HG03108 (cell line): ENCODE data around the gene CYCS.
"Not testable (repeated sequence)": the region's sequence is repeated elsewhere in the genome, so short reads cannot be mapped to it uniquely, and the experiment has no call there.

Experiments
- ATAC-seq: cut with Tn5 transposase; IDR thresholded peaks from one replicate; pipeline ENCODE4 v1.9.1; 2021; ENCODE audit warnings: moderate library complexity; ENCODE audit not compliant: unreplicated experiment

CYCS gene

DNA sequence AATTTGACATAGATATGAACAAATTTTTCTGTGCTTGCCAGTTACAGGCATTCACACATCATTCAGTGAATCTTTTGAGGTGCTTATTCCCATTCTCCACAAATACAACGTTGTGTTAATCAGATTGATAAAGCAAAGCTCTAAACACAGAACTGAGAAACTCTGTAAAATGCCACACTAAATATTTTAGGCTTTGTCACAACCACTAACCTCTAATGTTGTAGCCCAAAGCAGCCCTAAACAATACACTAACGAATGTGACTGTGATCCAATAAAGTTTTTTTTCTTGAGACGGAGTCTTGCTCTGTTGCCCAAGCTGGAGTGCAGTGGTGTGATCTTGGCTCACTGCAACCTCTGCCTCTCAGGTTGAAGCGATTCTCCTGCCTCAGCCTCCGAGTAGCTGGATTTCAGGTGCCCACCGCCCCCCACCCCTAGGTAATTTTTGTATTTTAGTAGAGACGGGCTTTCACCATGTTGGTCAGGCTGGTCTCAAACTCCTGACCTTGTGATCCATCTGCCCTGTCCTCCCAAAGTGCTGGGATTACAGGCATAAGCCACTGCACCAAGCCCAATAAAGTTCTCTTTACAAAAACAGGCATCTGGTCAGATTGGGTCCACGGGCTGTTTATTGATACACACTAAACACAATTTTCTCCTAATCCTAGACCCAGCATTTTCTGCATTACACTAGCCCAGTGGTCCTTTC, 6.9 kb downstream of the CYCS start:
- ATAC-seq, result peak; percentile 15

DNA sequence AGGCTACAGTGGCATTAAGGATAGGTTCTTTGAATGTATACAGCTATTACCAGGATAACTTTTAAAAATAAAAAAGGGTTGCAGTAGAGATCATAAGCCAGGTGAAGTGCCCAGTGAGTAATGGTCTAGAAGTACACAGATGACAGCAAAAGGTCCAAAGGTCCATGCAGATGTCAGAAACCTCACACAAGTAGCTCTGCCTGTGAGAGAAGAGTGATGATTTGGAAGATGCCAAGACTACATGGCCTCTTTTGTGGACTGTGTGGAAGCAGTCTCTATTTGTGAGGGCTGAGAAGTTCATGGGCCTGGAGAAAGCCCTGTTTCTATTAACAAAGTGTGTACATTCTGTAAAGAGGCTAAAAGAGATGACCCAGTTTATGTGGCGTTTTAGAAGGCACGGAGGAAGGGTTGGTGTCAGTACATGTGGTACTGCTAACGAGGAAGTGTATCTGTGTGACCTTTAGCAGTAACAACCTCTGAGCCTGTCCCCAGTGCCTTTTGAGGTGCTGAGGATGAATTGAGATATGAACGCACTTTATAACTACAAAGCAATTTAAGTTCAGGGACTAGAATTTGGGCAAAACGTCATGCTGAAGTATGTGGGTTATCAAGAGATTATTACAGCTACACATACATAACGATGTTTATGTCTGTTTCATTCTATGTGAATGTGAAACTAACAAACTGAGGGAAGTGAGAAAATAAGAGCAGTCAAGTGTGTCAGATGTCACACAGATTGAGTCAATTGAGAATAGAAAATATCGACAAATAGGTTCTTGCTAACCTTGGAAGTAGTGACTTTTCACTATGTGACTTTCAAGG, 7.6 kb downstream of the CYCS start:
- peak; percentile 86 for ATAC-seq

DNA sequence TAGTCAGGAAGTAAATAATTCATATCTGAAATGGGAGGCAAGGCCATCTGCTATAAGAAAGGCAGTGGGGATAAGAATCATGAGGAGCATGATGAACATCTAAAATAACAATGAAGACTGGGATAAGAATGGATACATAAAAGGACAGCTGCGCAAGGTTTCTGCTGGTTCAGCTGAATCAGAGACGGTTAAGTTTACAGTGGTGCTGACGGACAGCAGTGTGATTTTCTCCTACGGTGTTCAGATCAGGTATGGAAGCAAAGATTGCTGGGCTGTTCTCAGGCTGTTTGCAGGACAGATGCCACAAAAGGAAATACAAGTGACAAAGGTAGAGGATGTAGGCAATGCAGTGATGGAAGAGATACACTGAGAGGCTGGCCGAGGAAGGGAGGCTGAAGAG, 8.4 kb downstream of the CYCS start:
- no peak for ATAC-seq

- not testable (repeated sequence) for ATAC-seq
Measured at GRCh38 chr7:25110514-25110913, 14.5 kb downstream of the CYCS start.

- ATAC-seq, result no peak
Measured at GRCh38 chr7:25109276-25109675, 15.8 kb downstream of the CYCS start.

DNA sequence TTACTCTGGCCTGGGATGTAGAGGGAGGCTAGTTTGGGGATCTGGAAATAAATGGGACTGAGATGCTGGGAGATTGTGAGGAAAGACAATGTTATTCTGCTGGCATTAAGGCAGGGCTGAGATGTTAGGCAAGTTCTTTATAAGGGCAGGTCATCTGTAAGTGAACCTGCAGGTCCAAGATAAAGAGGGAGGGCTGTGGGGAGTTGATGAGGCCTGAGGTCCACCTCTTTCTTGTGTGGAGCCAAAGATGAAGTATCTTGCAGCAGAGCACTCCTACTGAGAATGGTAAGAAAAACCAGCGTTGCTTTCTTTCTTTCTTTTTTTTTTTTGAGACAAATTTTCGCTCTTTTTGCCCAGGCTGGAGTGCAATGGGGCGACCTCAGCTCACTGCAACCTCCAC, 19.1 kb downstream of the CYCS start:
- ATAC-seq, result no peak

- ATAC-seq, result no peak
Measured at GRCh38 chr7:25103773-25104172, 21.3 kb downstream of the CYCS start.

- ATAC-seq, result no peak
Measured at GRCh38 chr7:25101817-25102216, 23.2 kb downstream of the CYCS start.

GRCh38 chr7:25098096-25099046, 26.7 kb downstream of the CYCS start:
- ATAC-seq, result peak; percentile 55

GRCh38 chr7:25095516-25096345, 29.3 kb downstream of the CYCS start:
- no peak for ATAC-seq

GRCh38 chr7:25093268-25093826, 31.7 kb downstream of the CYCS start:
- ATAC-seq, result no peak

DNA sequence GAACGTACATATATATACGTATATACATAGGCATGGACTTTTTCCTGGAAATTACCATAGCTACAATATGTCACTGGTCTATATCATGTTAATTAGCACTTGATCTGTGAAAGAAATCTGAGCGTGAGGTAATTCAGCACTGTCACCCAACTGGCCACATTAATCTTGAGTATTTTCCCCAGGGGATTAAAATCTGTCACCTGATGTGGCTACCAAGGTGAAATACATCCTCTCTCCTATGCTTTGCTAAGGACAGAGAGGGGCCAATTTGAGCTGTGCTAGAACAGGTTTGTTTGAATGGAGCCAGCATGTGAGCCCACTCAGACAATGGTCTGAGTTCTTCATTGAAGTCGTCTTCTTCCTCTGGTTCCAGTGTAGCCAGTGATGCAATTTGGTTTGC, 33.3 kb downstream of the CYCS start:
- ATAC-seq, result no peak

DNA sequence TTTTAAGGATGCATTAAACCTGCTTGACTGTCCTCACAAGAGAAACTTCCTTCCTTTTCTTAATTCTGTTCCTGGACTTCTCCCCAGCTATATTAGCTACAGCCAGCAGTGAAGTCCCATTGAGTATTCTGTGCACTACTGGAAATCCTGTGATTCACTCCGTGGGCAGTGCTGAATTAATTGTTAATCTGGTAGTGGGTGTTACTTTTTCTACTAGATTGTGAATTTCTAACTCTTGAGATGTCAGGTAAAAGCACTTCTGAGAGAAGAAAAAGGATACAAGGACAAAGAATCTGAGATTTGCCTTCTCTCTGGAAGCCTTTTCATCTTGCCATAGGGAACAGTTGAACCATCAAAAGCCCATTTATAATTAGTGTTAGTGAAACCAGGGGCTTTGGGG, 33.9 kb downstream of the CYCS start:
- ATAC-seq, result no peak

- ATAC-seq, result no peak
Measured at GRCh38 chr7:25090374-25090773, 34.7 kb downstream of the CYCS start.

DNA sequence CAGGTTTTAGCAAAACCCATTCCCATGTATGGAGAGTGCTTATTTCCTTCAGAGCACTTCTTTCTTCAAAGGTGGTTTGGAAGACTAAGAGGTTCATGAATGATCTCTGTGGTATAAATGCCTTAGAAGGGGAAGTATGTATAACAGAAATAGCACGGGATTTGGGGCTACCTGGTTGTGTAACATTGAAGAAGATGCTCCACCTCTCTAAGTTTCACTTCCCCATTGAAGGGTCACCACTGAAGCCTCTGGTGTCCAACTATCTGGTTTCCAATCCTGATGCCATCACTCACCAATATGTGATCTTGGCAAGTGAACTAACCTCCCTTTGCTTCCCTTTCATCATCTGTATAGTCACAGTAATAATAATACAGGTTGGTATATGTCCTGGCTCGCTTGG, 37.2 kb downstream of the CYCS start:
- ATAC-seq, result peak; percentile 87

- ATAC-seq, result no peak
Measured at GRCh38 chr7:25084821-25085220, 40.2 kb downstream of the CYCS start.

- ATAC-seq, result no peak
Measured at GRCh38 chr7:25083201-25083600, 41.9 kb downstream of the CYCS start.

- not testable (repeated sequence) for ATAC-seq
Measured at GRCh38 chr7:25082041-25082440, 43.0 kb downstream of the CYCS start.

DNA sequence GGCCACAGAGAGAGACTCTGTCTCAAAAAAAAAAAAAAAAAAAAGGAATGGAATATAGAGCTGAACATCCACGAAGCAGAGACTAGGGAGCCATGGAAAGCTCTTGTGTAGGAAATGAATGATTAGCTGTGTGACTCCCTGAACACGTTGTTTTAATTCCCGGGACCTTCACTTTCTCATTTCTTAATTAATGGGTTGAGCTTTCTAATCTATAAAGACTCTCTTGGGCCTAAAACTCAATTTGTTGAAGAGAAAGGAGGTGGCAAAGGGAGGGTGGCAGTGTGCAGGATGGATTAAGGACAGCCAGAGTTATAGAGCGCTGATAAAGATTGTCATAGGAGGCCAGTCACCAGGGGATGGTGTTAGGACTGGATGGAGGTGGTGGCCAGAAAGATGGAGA, 48.0 kb downstream of the CYCS start:
- ATAC-seq, result no peak

DNA sequence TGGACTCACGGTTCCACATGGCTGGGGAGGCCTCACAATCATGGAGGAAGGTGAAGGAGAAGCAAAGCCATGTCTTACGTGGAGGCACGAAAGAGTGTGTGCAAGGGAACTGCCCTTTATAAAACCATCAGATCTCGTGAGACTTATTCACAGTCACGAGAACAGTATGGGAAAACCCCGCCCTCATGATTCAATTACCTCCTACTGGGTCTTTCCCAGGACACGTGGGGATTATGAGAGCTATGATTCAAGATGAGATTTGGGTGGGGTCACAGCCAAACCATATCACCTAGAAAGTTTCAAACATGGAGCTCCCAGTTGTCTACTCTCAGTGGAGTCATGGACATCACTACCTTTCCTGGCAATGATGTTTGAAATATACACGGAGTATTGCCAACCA, 49.6 kb downstream of the CYCS start:
- ATAC-seq, result no peak
